GM23248 (cell line): Measurements from ENCODE around the gene DGKE.

ENCODE experiments used
- EZH2 ChIP-seq: fragments of 200-600 bp; sonication (generic); IDR thresholded peaks from 2 replicates; pipeline ENCODE4 v1.6.1; 2018; ENCODE audit warnings: antibody characterized with exemption, mild to moderate bottlenecking; ENCODE audit not compliant: insufficient read depth, poor library complexity, severe bottlenecking
- EZH2phosphoT487 ChIP-seq: fragments of 200-600 bp; sonication (generic); IDR thresholded peaks from 2 replicates; pipeline ENCODE4 v1.6.1; 2018; ENCODE audit warnings: antibody characterized with exemption, moderate library complexity, mild to moderate bottlenecking, low read depth; ENCODE audit not compliant: insufficient read depth

- TF ChIP-seq EZH2: no peak
- TF ChIP-seq EZH2phosphoT487: no peak
Observed at GRCh38 chr17:56817066-56817465, 16.9 kb upstream of the DGKE start.
